HG03097 (cell line): Measurements from ENCODE around the gene CAMK2A.

Source experiments
- ATAC-seq: cut with Tn5 transposase; IDR thresholded peaks from one replicate; pipeline ENCODE4 v1.9.1; 2021; ENCODE audit not compliant: unreplicated experiment, low FRiP score

CAMK2A gene

GRCh38 chr5:150176745-150177477 lies 112.7 kb downstream of the CAMK2A start:
- ATAC-seq = no peak

- ATAC-seq = no peak
Observed at GRCh38 chr5:150175536-150175935, 114.0 kb downstream of the CAMK2A start.

- ATAC-seq = no peak
Observed at GRCh38 chr5:150175076-150175475, 114.5 kb downstream of the CAMK2A start.

- ATAC-seq = no peak
Observed at GRCh38 chr5:150174285-150174684, 115.3 kb downstream of the CAMK2A start.

GRCh38 chr5:150173161-150173560 lies 116.4 kb downstream of the CAMK2A start:
- ATAC-seq = no peak

- ATAC-seq = no peak
Observed at GRCh38 chr5:150172556-150172955, 117.0 kb downstream of the CAMK2A start.

- no peak for ATAC-seq
Observed at GRCh38 chr5:150172145-150172544, 117.4 kb downstream of the CAMK2A start.
